SW480 (cell line): ENCODE results near the gene TAS2R4.
A peak's percentile ranks its signal among the peaks of the same experiment; 100 is the strongest.
"Not testable (repeated sequence)": the region's sequence is repeated elsewhere in the genome, so short reads cannot be mapped to it uniquely, and the experiment has no call there.

Experiments
- DNase-seq: peaks from one replicate; pipeline ENCODE4 v3.0.0-alpha.2; 2016; ENCODE audit warnings: low spot score

TAS2R4 gene

GRCh38 chr7:141776374-141776773 lies at the start of gene TAS2R4:
Gene TAS2R4, plus strand, starts transcription at chr7:141776674. Its CDS starts 1,815 bp downstream, at chr7:141778489.
- DNase-seq, result no peak

- no peak for DNase-seq
Measured at GRCh38 chr7:141729020-141729419, 47.5 kb upstream of the TAS2R4 start.

GRCh38 chr7:141731476-141732149 lies 44.9 kb upstream of the TAS2R4 start:
- DNase-seq, result no peak

- peak; percentile 70 for DNase-seq
Measured at GRCh38 chr7:141737118-141737835, 39.2 kb upstream of the TAS2R4 start.

GRCh38 chr7:141737836-141738591 lies 38.5 kb upstream of the TAS2R4 start, which contains the start of gene SSBP1:
Gene SSBP1, plus strand, starts transcription at chr7:141738358. Its CDS starts 809 bp downstream, at chr7:141739167.
- DNase-seq, result peak; percentile 97

GRCh38 chr7:141738592-141739013 lies 37.9 kb upstream of the TAS2R4 start:
- no peak for DNase-seq

GRCh38 chr7:141739250-141739649 lies 37.2 kb upstream of the TAS2R4 start:
- DNase-seq, result no peak

GRCh38 chr7:141742229-141742628 lies 34.2 kb upstream of the TAS2R4 start:
- DNase-seq, result no peak

- no peak for DNase-seq
Measured at GRCh38 chr7:141744131-141744530, 32.3 kb upstream of the TAS2R4 start.

GRCh38 chr7:141748396-141748795 lies 28.1 kb upstream of the TAS2R4 start:
- DNase-seq, result no peak

- DNase-seq, result not testable (repeated sequence)
Measured at GRCh38 chr7:141751904-141752303, 24.6 kb upstream of the TAS2R4 start.

- DNase-seq, result no peak
Measured at GRCh38 chr7:141752634-141753033, 23.8 kb upstream of the TAS2R4 start.

- peak; percentile 19 for DNase-seq
Measured at GRCh38 chr7:141754939-141755338, 21.5 kb upstream of the TAS2R4 start.

GRCh38 chr7:141763797-141764196 lies 12.7 kb upstream of the TAS2R4 start, which contains the start of gene TAS2R3:
Gene TAS2R3, plus strand, starts transcription at chr7:141764097. Its CDS starts 62 bp downstream, at chr7:141764159.
- DNase-seq, result no peak

GRCh38 chr7:141770083-141770583 lies 6.3 kb upstream of the TAS2R4 start:
- DNase-seq, result not testable (repeated sequence)

GRCh38 chr7:141785706-141786552 lies 9.5 kb downstream of the TAS2R4 start:
- peak; percentile 56 for DNase-seq

- DNase-seq, result no peak
Measured at GRCh38 chr7:141788296-141788695, 11.8 kb downstream of the TAS2R4 start.

GRCh38 chr7:141789917-141790316 lies 13.4 kb downstream of the TAS2R4 start, which contains the start of gene TAS2R5:
Gene TAS2R5, plus strand, starts transcription at chr7:141790217. Its CDS starts 145 bp downstream, at chr7:141790362.
- DNase-seq, result no peak

- DNase-seq, result no peak
Measured at GRCh38 chr7:141792526-141792925, 16.1 kb downstream of the TAS2R4 start.

- no peak for DNase-seq
Measured at GRCh38 chr7:141820067-141820466, 43.6 kb downstream of the TAS2R4 start.

GRCh38 chr7:141822432-141822831 lies 46.0 kb downstream of the TAS2R4 start:
- DNase-seq, result not testable (repeated sequence)
